Tibial artery (tissue), 4 donors: ENCODE data around the gene NTN5.

ENCODE experiments used
- DNase-seq, 2 donors: peaks; one replicate each; pipeline ENCODE4 v3.0.0-alpha.2; 2019
- H3K27ac ChIP-seq, 2 donors: fragments of 200-600 bp; sonication (generic) in 1 of 2; 1 replicate in 1 of 2; 2 replicates in 1 of 2; pipeline ENCODE4 v1.5.1; 2018 to 2019; ENCODE audit warnings: mild to moderate bottlenecking in 1 of 2
- H3K27me3 ChIP-seq, 2 donors: fragments of 200-600 bp; sonication (generic) in 1 of 2; one replicate each; pipeline versions ENCODE4 v1.5.1 to v1.6.0; 2016 to 2019
- H3K36me3 ChIP-seq, 3 donors: fragments of 200-600 bp; sonication (generic) in 2 of 3; one replicate each; pipeline ENCODE4 v1.5.1; 2016 to 2019; ENCODE audit warnings: mild to moderate bottlenecking in 2 of 3
- H3K4me1 ChIP-seq, 4 donors: fragments of 200-600 bp; sonication (generic) in 2 of 4; 1 replicate in 3 of 4; 2 replicates in 1 of 4; pipeline ENCODE4 v1.5.1; 2016 to 2019
- H3K4me3 ChIP-seq, 2 donors: fragments of 200-600 bp; sonication (generic) in 1 of 2; 1 replicate in 1 of 2; 2 replicates in 1 of 2; pipeline ENCODE4 v1.5.1; 2018 to 2019; ENCODE audit warnings: mild to moderate bottlenecking in 2 of 2
- H3K9me3 ChIP-seq, 3 donors: fragments of 200-600 bp; sonication (generic) in 1 of 3; one replicate each; pipeline ENCODE4 v1.5.1; 2016 to 2019
- intact Hi-C: fragments of 100-400 bp; cut with DNase I; formaldehyde crosslinking; loops from one replicate; pipeline ENCODE4 v1.15.0; 2023; ENCODE audit warnings: low total_unique reads
- TF ChIP-seq, protein P1 (sequence below), 2 experiments: fragments of 200-600 bp in 1 of 2; fragments of 450-650 bp in 1 of 2; IDR thresholded peaks; one replicate each; pipeline ENCODE4 v1.5.1; 2017 to 2019; ENCODE audit warnings: antibody characterized with exemption in 2 of 2, mild to moderate bottlenecking in 1 of 2, moderate library complexity in 1 of 2

Gene NTN5

DNA sequence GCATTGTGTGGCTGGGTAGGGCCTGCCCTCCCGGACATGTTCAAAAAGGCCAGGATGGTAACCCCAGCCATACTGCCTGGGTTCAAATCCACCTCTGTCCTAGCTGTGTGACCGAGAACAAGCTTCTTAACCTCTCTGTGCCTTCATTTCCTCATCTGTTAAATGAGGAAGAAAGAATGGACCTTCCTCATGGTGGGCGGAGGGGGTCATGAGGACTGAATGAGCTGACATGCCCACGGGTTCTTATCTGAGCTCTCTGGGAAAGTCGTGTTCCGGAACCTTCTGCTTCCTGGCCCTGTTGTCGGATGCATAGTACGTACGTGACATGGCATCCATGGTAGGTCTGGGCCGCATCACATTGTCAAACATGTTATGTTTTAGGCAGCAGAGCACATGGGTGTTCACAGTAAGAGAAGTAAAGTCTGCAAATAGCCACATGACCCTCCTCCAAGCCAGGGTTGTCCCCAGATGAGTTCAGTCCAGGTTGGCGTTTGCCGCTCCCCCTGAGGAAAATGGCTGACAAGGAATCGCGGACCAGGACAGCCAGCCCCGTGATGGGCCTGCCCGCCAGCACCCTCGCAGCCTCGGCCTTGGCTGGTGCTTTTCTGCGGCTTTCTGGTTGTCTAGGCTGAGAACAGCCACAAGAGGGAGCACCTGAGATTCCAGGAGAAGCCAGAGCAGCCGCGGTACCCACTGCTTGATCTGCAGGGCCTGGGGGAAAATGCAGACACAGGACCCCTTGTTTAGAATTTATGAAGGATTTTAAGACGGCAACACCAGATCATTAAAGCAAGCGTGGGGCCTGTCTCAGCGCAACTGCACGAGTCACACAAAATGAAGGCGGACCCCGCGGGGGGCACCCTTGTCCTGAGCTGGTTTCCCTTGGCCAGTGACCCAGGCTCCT lies 2.4 kb upstream of the NTN5 start:
- intact Hi-C loops = loop anchor here (5.0 kb wide), 1 partner anchor 67 kb away; the partner anchor contains the start of gene RASIP1
- Histone ChIP-seq H3K27ac (no peak overlapping the region), H3K4me3 (no peak overlapping the region), H3K9me3 (no peaks in the 10 kb centered on the region), H3K36me3 (no peaks in the 10 kb centered on the region), H3K4me1 (peaks cover 0 to 9% (median 3%) of the 10 kb centered on the region in 4 donors), H3K27me3 (no peaks in the 10 kb centered on the region)
- TF ChIP-seq, protein P1, sequence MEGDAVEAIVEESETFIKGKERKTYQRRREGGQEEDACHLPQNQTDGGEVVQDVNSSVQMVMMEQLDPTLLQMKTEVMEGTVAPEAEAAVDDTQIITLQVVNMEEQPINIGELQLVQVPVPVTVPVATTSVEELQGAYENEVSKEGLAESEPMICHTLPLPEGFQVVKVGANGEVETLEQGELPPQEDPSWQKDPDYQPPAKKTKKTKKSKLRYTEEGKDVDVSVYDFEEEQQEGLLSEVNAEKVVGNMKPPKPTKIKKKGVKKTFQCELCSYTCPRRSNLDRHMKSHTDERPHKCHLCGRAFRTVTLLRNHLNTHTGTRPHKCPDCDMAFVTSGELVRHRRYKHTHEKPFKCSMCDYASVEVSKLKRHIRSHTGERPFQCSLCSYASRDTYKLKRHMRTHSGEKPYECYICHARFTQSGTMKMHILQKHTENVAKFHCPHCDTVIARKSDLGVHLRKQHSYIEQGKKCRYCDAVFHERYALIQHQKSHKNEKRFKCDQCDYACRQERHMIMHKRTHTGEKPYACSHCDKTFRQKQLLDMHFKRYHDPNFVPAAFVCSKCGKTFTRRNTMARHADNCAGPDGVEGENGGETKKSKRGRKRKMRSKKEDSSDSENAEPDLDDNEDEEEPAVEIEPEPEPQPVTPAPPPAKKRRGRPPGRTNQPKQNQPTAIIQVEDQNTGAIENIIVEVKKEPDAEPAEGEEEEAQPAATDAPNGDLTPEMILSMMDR (IDR thresholded peaks at IDR 0.05) = peak; percentile 81 to 82
- peak; percentile 82 to 88 for DNase-seq

DNA sequence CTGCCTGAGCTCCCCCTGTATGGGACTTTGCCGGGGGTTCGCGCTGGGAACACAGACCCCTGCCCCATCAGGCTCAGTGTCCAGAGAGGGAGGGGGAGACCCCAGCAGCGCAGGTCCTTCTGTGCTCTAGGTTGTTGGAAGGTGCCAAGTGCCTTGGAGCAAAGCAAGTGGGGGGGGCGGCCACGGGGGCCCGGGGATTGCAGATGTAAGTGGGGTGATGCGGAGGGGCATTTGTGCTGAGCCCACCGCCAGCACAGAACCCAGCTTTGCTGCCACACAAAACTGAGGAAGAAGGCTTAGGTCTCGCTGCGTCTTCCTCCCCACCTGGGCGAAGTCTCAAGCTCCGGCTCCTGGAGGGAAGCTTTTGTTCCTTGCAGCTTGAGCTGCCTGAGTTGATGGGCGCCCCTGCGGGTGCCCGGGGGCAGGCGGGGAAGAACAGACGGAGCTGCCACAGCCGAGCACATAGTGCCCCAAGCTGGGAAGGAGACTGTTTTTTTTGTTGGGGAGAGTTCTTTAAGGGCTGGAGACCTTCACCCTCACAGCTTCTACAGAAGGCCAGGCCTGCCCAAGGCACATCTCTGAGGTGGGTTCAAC lies 1.5 kb upstream of the NTN5 start:
- Histone ChIP-seq H3K36me3 (no peaks in the 10 kb centered on the region), H3K4me1 (peaks cover 0 to 9% (median 3%) of the 10 kb centered on the region in 4 donors), H3K9me3 (no peaks in the 10 kb centered on the region), H3K27me3 (no peaks in the 10 kb centered on the region), H3K27ac (no peak overlapping the region), H3K4me3 (no peak overlapping the region)
- intact Hi-C loops = no loop called here
- no peak for DNase-seq
- TF ChIP-seq, protein P1 (IDR thresholded peaks at IDR 0.05) = no peak

DNA sequence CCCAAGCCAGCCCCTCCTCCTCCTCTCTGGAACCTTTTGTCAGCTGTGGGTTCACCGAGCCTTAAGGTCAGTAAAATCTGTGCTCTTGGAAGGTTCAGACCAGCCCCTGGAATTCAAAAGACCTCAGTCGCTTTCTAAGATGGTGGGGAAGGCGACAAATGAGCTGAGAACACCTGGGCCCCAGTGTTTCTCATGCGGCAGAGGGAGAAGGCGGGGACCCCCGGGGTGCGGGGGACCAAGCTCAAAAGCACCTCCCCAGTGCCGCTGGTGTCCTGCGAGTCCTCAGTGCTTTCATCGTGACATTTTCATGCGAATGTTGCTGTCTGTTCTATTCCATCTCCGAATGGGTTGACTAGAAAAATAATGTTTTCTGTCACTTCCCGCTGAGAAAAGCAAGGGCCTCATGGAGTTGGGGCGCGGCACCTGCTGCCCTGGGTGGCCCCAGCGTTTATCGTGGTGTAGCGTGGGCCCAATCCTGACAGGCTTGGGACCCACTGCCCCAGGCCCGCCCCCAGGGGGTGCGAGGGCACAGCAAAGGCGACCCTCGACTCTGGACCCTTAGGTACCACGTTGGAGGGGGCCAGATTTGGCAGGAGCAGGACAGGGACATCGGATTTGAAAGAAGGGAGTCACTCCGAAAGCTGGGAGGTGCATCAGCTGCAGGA lies 751 bp upstream of the NTN5 start:
- no peak overlapping the region for H3K4me3 ChIP-seq
- H3K4me1 ChIP-seq = peaks cover 0 to 9% (median 3%) of the 10 kb centered on the region in 4 donors
- TF ChIP-seq, protein P1 (IDR thresholded peaks at IDR 0.05) = no peak
- no peak for DNase-seq
- H3K9me3 ChIP-seq = no peaks in the 10 kb centered on the region
- intact Hi-C loops = loop anchor here (2.0 kb wide), 1 partner anchor 27 kb away; the partner anchor contains the start of gene CA11
- H3K27ac ChIP-seq = no peak overlapping the region
- no peaks in the 10 kb centered on the region for H3K36me3 ChIP-seq
- H3K27me3 ChIP-seq = no peaks in the 10 kb centered on the region

DNA sequence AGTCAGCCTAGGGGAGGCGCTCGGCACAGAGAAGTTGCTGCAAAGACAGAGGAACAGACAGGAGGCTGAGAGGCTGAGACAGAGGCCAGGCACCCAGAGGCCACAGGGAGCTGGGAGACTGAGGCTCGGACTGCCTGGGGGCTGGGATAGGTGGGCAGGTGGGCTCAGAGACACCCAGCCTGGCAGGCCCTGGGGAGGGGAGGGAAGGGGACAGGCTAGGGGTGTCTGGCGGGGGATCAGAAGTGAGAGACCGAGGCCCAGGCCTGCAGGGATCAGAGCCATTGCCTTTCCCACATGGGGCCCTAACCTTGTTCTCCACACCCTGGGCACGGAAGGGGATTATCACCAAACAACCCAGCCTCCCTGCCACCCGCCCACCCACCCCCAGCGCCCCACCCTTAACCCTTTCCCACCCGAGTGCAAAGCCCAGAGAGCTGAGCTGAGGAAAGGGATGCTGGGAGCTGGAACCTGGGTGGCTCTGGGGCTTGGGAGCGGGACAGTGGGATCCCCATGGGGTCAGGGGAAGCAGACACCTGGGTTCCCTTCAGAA lies 1.3 kb downstream of the NTN5 start:
- no peaks in the 10 kb centered on the region for H3K36me3 ChIP-seq
- H3K4me3 ChIP-seq = no peak overlapping the region
- peaks cover 0 to 9% (median 3%) of the 10 kb centered on the region in 4 donors for H3K4me1 ChIP-seq
- no peak for DNase-seq
- no peak overlapping the region for H3K27ac ChIP-seq
- no peaks in the 10 kb centered on the region for H3K9me3 ChIP-seq
- TF ChIP-seq, protein P1 (IDR thresholded peaks at IDR 0.05) = no peak
- intact Hi-C loops = no loop called here
- H3K27me3 ChIP-seq = no peaks in the 10 kb centered on the region

DNA sequence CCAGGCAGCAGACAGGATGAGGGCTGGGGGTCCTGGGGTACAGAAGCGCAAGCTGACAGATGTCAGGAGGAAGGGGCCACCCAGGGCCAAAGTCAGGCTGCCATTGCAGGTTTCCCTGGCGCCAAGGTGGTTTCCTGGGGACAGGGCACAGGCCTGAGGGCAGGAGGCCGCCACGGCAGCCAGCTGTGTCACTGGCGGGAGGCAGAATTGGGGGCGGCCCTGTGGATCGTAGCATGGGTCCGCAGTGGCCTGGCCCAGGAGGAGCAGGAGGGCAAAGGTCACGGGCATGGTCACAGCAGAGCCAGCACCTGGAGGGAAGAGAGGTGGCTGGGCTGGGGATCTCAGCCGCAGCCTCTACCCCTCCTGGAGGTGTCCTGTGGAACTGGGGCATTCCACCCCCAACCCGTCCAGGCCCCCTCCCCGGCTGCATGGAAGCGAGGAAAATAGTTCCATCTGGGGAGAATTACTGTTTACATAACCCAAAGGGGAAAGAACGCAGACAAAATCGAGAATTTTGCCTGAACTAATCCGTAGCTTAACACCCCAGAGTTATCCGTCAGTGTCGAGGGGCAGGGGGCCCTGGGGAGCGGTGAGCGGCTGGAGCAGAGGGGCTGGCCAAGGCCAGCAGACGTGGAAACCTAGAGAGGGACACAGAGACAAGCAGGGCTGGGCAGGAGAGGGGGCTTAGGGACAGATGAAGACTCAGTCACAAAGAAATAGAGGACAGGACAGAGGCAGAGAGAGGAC lies 1.9 kb downstream of the NTN5 start:
- intact Hi-C loops = no loop called here
- Histone ChIP-seq H3K27ac (no peak overlapping the region), H3K36me3 (no peaks in the 10 kb centered on the region), H3K27me3 (no peaks in the 10 kb centered on the region), H3K9me3 (no peaks in the 10 kb centered on the region), H3K4me3 (no peak overlapping the region), H3K4me1 (peaks cover 0 to 9% (median 3%) of the 10 kb centered on the region in 4 donors)
- TF ChIP-seq, protein P1 (IDR thresholded peaks at IDR 0.05) = no peak
- DNase-seq = no peak
